ENCODE results near the gene SF3B3.

SF3B3 gene

DNA sequence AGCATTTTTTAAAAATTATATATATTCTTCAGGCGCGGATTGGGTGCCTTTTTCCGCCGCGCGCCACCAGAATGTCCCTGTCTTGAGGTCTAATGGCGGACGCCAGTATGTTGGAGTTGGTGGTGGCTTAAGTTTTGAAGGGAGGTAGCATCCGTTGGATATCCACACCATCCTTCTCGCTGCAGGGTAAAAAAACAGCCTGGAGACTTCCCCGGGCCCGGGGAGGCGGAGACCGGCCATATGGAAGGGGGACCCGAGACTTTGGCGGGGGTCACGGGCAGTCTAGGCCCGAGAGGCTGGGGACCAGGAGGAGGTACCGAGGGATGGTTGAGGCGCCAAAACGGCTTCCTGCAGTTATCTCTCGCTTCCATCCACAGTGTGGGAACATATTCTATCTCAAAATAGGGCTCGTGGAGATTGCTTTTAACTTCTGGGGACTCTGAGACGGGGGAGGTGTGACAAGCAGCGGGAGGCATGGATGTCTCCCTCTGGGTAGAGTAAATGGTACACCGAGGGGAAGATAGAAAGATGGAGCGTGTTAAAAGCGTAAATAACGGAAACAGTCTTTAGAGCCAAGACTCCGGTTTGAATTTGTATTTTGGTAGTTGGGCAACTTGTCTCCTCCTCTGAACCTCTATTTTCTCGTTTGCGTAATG is at the start of gene SF3B3:
Gene SF3B3, plus strand, starts transcription at position 74 of the 656 bp plus-strand sequence. CDS start 2,841 bp downstream, outside the sequence.
- peak; percentile 87 for DNase-seq

DNA sequence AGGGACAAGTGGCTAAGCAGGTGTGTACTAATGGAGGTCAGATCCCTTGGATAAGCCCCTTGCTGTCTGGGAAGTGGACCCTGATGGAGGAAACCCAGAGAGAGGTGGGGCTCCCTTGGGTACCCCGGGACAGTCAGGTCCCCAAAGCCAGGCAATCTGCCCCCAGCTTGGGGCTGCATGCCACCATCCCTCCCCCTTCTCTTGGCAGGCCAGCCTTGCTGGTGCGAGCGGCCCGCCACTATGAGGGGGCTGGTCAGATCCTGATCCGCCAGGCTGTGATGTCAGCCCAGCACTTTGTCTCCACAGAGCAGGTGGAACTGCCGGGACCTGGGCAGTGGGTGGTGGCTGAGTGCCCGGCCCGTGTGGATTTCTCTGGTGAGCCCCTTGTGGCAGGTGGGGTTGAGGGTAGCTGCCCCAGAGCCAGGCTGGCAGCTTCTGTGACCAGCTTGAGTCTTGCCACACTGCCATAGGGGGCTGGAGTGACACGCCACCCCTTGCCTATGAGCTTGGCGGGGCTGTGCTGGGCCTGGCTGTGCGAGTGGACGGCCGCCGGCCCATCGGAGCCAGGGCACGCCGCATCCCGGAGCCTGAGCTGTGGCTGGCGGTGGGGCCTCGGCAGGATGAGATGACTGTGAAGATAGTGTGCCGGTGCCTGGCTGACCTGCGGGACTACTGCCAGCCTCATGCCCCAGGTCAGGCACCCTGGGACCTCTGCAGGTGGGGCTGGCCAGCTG is 49.1 kb upstream of the SF3B3 start:
- no peak for DNase-seq

DNA sequence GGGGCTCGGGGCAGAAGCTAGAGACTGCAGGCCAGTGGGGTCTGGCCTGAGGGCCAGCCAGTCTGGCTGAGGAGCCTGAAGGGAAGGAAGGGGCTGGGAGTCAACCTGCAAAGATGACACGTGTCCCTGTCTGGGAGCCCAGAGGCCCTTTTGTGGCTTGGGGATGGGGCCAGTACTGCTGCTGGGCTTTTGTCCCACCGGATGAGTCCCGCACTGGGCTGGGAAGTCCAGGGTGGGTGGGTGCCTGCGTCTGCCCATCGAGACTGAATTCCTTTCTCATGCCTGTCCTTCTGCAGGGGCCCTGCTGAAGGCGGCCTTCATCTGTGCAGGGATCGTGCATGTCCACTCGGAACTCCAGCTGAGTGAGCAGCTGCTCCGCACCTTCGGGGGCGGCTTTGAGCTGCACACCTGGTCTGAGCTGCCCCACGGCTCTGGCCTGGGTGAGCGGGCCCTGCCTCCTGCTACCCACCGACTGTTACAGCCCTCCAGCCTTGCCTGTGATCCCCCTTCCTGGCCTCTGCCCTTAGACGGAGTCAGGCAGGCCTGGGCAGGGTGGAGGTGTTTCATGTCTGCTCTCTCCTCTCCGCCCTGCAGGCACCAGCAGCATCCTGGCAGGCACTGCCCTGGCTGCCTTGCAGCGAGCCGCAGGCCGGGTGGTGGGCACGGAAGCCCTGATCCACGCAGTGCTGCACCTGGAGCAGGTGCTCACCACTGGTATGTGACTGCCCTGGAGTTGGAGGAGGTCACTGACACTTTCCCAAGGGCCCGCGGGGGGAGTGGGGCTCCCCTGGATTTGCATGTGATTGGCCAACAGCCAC is 48.4 kb upstream of the SF3B3 start:
- DNase-seq: no peak

DNA sequence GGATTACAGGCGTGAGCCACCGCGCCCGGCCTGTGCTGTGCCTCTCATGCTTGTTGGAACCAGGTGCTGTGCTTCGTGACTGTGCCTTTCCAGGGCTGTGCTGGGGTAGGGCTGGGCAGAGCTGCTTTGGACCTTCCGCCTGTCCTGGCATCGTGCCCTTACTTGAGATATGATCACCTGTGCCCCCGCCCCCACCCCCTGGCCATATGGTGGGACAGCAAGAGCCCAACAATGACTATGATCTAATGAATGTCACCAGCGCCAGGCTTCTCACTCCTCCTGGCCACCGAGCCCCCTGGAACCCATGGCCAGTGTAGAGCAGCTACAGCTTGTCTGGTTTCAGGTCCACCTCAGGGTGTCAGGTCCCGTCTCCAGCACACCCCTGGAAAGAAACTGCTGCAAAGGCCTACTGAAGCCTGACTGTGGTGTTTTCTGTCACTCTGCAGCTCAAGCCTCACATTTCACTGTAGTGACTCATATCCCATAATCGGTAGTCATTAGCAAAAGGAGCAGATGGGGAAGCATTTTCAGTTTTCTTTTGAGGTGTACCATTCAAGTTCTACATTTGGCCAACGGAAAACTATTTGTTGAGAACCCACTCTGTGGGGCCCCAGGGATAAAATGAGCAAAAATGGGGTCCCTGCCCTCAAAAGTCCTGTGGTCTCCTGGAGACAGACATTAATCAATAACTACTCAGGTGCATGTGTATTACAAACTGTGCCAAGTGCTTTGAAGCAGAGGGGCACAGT is 47.2 kb upstream of the SF3B3 start:
- DNase-seq: peak; percentile 14

DNA sequence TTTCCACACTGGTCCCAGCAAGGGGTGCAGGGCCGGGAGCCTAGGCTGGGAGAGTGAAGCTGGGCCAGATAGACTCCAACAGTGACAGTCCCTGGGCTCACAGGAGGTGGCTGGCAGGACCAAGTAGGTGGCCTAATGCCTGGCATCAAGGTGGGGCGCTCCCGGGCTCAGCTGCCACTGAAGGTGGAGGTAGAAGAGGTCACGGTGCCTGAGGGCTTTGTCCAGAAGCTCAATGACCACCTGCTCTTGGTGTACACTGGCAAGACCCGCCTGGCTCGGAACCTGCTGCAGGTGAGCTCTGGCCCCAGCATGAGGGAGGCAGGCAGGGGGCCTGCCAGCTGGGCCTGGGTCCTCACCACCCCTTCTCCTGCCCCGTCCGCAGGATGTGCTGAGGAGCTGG is 45.4 kb upstream of the SF3B3 start:
- DNase-seq: no peak

DNA sequence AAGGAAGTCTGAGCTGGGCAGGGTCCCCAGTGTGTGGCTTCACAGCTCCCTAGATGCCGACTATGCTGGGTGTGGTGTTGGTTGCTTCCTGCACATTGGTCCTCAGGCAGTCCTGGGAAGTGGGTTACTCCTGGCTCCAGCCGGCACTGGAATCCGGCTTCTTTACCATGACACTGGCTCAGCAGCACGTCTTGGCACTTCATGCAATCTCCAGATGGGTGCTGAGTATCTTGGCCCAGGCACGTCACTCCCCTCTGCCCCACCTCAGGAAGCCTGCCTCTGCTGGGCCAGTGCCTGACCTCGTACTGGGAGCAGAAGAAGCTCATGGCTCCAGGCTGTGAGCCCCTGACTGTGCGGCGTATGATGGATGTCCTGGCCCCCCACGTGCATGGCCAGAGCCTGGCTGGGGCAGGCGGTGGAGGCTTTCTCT is 44.7 kb upstream of the SF3B3 start:
- no peak for DNase-seq

DNA sequence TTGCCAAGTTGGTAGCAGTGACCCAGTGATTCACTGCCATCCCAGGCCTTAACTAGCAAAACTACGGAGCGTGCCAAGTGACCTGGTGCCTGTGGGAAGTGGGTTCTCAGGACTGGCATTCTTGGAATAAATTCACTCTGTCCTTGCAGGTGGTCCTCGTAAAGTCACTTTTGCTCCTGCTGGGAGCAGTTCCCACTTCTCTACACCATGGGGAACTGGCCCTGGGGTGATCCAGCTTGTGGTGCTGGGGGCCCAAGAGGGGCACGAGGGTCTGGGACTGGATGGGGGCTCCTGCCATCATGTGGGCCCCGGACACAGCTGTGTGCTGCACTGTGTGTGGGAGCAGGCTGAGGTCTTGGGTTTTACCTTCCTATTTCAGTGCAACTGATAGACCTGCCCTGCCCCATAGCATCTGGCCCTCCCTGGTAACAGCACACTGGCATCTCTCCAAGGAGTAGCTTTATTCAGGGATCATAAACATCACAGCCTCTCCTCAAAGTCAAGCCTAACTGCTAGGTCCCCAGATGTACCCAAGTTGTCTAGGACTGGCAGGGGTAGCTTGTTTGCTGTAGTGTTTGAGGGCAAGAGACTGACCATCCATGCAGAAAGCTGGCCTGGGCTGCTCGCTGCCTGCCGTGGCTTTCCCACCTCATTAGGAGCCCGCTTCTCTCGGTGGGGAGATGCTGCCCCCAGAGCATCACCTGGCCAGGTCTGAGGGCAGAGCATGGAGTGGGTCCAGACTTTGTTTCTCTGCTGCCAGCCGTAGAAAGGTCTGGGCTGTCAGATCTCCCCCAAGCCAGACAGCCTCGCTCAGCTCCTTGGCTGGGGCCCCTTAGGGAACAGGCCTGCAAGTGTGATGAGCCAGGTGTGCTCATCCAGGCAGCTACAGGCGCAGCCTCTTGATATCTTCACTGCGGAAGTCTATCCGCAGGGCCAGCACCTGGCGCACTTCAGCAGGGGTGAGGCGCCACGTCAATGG is 43.2 kb upstream of the SF3B3 start:
- DNase-seq: no peak

DNA sequence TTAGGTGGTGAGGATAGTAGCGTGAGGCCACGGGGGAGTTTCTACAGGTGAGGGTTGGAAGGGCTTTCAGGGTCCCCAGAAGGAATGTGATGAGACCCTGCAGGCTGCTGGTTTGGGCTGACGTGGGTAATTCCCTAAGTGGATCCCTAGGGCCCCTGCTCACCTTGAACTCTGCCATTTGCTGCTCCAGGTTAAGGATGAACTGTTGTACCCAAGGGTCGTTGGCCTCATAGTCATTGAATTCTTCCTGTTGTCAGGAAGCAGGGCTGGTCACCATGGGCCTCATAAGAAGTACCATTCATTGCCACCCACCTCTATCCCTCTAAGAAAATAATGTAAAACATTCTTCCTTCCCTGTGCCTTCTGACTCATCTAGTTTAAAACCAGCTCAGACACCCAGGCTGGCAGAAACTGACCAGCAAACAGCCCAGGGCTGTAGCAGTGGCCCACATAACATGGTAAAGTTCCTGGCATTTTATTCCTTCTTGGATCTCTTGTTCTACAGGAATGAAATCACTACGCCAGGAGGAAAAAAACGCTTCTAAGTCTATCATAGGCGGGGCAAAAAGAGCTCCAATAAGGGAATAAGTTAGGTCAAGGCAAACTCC is 41.6 kb upstream of the SF3B3 start:
- no peak for DNase-seq

DNA sequence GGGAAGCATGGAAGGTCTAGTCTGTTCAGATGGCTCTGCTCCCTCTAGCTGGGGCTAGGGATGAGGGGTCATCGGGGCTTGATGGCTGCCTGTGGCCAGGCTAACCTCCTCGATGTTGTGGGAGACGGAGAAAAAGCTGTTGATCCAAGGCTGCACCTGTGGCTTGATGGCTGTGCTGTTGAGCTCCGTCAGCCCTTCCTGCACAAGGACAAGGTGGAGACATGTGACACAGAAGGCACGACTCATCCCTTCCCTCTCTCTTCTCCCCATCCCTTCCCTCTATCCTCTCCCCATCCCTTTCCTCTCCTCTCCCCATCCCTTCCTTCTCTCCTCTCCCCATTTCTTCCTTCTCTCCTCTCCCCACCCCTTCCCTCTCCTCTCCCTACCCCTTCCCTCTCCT is 41.0 kb upstream of the SF3B3 start:
- no peak for DNase-seq

DNA sequence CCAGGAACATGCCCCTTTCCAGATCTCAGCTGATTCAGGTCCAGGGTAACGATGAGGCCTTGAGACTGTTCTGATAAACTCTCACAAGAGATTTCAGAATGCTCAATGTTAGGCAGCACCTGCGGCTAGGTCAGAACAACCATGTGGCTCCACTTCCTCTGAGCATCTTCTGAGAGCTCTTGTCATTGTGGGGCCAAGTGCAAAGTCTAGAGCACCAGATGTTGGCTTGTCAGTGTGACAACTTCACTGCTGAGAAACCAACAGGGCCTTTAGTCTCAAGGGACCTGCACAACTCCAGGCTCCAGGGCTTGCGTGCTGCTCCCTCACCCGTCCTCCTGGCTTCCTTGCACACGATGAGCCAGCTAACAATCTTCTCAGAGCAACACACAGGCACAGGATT is 40.2 kb upstream of the SF3B3 start:
- DNase-seq: no peak

DNA sequence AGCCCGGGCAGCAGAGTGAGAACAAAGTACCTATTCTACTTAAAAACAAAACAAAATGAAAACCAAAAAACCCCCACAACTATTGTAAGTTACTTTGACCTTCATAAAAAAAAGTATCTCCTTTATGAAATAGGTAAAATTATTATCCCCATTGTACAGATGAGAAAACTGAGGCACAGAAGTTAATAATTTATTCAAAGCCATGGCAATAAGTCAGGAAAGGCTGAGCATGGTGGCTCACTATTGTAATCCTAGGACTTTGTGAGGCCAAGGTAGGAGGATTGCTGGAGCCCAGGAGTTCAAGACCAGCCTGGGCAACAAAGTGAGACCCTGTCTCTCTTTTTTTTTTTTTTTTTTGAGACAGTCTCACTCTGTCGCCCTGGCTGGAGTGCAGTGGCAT is 38.7 kb upstream of the SF3B3 start:
- no peak for DNase-seq

DNA sequence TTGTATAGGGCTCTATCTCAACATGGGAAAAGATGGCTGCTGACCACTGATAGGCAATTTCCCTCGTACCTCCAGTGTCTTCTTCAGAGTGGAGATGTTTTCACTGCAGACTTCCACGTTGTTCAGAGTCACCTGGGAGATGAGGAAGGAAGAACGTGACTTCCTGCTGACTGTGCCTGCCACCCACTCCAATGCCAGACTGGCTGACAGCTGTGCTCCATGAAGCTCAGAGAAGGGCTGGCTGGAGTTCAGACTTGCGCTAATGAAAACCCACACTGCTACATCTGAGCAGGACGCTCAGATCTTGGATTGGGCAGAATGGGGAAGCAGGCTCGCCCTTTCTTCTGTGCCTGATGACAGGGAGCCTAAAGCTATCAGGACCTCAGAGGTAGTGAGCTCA is 33.4 kb upstream of the SF3B3 start:
- no peak for DNase-seq

DNA sequence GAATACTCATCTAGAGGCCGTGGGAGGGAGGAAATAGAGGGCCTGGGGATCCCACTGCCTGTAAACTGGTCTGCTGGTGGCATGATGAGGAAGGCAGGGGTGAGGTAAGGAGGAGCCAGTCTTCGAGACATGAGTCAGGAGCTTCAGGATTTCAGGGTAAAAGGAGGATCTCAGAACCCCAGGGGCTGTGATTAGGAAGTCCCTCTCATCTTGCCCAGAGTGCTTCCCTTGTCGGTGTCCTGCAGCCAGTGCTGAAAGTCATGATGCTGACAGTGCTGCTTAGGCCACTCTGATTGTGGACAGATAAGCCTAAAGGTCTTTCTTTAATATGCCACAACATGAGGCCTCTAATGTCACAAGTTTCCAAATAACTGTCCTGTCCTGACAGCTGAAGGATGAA is 29.8 kb upstream of the SF3B3 start:
- DNase-seq: no peak

DNA sequence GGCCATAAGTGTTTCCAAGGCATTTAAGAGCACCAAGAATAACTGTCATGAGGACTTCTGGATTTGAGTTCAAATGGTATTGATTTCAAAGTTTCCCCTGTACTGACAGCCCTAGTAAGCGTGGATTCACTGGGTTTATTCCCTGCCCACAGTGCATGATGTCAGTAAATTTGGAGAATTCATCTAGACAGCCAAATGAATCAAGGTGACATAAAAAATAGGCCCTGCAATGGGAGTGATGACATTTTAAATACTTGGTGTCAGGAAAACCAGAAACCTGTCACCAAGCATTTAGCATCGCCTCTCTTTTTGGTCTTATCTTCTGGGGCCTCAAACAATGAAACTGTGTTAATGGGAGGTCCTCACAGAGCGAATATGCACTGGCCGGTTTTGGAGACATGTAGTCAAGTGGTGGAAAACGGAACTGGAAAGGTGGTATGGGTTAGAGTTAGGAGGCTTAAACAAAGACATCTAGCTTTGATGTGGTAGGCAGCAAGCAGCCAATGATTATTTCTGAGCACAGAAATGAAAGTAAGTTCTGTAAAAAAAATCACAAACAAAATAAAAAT is 29.3 kb upstream of the SF3B3 start:
- no peak for DNase-seq

DNA sequence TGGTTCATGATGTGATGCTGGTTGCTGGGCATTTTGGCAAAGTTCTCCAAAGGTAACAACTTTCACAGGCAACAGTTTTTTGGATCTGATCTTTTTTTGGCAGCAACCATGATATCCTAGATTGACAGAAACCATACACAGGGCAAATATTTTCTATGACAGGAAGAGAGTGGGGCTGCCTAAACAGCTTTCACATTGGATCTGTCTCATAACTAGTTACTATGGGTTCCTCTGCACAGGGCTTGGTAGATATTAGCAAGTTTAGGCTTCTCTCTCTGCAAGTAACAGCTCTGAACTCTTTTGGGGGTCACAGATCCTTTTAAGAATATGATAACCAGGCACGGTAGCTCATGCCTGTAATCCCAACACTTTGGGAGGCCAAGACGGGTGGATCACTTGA is 28.8 kb upstream of the SF3B3 start:
- DNase-seq: no peak

DNA sequence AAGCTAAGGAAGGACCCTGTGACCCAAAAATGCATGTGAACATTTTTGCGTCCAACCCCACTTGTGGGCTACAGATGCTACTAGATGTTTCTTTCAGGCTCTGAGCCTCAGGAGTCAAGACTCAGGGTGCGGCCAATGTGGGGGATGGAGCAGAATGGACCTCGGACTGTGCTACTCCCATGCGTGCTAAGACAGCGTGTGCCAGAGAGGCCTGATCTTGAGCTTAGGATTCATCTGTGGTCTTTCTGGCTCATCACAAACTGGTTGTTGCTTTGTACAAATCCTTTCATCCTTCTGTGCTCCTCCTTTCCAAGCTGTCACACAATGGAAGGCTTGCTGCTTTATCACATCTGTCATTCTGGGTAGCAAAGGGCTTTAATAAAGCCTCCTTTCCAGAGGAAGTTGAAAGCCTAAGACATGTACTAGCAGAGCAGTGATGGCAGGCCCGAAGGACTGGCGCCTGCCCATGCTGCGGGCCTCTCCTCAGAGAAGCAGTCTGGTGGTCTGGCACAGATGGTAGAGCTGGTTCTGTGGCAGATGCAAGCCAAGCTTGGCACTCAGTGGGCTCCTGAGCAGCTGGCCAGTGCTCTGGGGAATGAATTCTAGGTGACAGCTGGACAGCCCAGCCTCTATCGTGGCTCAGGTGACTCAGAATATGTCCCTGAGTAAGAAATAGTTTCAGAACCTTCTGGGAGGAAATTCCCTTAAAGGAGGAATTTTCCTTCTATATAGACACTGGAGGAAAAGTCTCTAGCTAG is 28.0 kb upstream of the SF3B3 start:
- DNase-seq: peak; percentile 90

DNA sequence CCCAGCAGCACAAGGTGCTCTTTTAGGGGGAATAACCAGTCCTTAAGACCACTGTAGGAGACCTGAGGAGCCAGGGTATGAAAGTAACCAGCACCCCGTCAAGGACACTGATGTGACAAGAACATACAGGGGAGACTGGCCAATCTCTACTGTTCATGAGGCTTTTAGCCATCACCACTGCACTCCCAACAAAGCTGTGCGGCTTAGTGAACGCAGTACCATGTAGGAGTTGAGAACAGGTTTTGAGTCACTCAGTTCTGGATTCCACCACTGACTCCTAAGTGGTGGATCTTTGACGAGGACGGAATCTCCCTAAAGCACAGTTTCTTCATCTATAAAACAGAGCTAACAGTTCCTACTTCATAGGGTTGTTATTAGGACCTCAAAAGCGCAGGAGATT is 27.1 kb upstream of the SF3B3 start:
- DNase-seq: no peak

DNA sequence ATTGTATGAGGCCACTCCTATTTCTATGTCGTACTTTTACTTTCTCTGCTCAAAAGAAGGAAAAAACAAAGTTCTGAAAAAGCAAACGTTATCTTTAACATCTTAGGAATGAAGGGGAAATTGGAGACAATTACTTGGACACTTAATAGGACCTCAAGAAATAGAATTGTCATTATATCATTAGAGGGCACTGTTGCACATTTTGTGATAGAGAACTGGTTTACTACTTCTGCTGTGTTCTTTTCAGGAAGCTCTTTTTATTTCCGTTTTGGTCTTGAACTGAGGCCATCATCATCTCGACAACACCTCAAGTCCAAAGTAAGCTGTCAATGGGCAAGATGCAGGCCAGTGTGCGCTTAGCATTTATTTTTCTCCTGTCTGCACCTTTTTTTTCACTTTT is 14.9 kb upstream of the SF3B3 start:
- no peak for DNase-seq

DNA sequence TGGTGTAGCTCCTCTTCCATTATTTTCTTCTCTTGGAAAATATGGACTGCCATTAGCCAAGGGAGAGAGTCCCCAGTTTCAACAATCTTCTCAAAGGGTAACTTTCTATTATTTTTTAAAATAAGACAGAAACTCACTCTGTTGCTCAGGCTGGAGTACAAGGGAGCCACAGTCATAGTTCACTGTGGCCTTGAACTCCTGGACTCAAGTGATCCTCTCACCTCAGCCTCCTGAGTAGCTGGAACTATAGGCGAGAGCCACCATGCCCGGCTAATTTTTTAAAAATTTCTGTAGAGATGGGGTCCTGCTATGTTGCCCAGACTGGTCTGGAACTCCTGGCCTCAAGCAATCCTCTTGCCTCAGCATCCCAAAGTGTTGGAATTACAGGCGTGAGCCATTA is 13.4 kb upstream of the SF3B3 start:
- no peak for DNase-seq

DNA sequence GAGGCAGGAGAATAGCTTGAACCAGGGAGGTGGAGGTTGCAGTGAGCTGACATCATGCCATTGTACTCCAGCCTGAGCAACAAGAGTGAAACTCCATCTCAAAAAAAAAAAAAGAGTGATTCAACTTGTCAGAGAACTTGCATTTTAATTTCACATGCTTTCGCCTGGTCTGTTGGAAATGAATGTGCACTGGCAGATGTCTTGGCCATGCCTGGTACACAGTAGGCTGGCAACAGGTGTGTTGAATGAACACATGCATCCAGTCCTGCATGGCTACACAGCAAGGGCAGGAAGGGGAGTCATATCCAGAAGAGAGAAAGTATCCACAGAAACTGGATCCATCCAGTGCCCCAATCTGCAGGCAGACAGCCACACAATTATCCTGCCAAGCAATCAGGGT is 11.8 kb upstream of the SF3B3 start:
- no peak for DNase-seq

Measured in NCI-H82 (cell line).